ENCODE measurements around the gene IER5.
A peak's percentile ranks its signal among the peaks of the same experiment; 100 is the strongest.

IER5 gene

DNA sequence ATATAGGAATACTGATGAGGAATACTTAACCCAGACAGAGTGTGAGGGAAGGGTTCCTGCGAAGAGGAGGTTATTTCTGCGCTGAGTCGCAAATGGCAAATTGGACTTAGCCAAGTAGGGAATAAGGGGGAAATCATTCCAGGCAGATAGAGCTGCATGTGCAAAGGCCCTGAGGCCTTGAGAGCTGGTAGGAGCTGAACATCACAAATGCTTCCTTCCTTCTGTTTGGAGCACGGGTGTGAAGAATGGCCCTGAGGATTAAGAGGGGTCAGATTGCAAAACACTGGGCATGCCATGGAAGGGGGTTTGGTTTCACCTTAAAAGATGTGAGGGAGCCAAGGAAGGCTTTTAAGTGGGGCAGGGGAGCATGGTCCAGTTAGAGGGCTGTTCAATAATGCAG lies 12.4 kb downstream of the IER5 start:
- Histone ChIP-seq H3K27ac (no peak overlapping the region), H3K36me3 (no peaks in the 10 kb centered on the region), H3K9me3 (no peaks in the 10 kb centered on the region), H3K4me1 (ENCODE audit: control insufficient read depth in 1 of 2, insufficient read depth in 1 of 2, low read depth in 1 of 2, low read length in 1 of 2) (peaks cover 11 to 13% of the 10 kb centered on the region in 2 experiments), H3K4me3 (ENCODE audit: low read depth in 1 of 2, low read length in 1 of 2) (no peak overlapping the region), H3K27me3 (peaks cover 64% of the 10 kb centered on the region)
- TF ChIP-seq, protein P1, sequence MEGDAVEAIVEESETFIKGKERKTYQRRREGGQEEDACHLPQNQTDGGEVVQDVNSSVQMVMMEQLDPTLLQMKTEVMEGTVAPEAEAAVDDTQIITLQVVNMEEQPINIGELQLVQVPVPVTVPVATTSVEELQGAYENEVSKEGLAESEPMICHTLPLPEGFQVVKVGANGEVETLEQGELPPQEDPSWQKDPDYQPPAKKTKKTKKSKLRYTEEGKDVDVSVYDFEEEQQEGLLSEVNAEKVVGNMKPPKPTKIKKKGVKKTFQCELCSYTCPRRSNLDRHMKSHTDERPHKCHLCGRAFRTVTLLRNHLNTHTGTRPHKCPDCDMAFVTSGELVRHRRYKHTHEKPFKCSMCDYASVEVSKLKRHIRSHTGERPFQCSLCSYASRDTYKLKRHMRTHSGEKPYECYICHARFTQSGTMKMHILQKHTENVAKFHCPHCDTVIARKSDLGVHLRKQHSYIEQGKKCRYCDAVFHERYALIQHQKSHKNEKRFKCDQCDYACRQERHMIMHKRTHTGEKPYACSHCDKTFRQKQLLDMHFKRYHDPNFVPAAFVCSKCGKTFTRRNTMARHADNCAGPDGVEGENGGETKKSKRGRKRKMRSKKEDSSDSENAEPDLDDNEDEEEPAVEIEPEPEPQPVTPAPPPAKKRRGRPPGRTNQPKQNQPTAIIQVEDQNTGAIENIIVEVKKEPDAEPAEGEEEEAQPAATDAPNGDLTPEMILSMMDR (IDR thresholded peaks at IDR 0.05), result no peak

DNA sequence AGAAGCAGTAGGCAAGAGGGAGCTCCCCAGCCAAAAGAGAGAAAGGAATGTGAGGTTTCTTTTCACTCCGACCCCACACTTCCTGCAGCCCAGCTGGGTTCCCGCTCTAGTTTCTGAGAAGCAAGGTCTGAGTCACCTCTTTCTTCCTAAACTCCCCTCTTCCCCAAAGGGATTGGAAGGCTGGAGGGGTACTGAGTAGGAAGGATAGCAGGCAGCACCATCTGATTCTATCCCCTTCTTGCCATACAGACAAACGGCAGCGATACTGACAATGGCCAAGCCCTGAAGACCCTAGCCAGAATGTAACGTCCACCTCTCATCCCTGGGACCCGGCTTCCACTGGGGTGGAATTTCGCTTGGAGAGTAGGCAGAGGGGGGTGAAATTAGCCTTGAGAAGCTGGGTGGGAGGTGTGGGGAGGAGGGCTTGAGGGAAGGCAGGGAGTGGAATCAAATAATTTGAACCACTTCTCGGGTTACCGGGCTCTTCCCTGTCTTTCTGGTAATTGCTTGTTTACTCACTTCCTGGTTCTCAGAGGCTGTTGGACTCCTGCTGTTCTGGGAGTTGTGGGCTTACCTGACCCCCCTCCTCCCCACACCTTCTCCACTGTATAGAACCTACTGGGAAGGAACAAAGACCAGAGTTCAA lies 13.2 kb downstream of the IER5 start:
- Histone ChIP-seq H3K27ac (no peak overlapping the region), H3K4me3 (ENCODE audit: low read depth in 1 of 2, low read length in 1 of 2) (no peak overlapping the region), H3K27me3 (peaks cover 71% of the 10 kb centered on the region), H3K9me3 (no peaks in the 10 kb centered on the region), H3K4me1 (ENCODE audit: control insufficient read depth in 1 of 2, insufficient read depth in 1 of 2, low read depth in 1 of 2, low read length in 1 of 2) (peaks cover 11 to 15% of the 10 kb centered on the region in 2 experiments), H3K36me3 (no peaks in the 10 kb centered on the region)
- TF ChIP-seq, protein P1 (IDR thresholded peaks at IDR 0.05), result no peak

DNA sequence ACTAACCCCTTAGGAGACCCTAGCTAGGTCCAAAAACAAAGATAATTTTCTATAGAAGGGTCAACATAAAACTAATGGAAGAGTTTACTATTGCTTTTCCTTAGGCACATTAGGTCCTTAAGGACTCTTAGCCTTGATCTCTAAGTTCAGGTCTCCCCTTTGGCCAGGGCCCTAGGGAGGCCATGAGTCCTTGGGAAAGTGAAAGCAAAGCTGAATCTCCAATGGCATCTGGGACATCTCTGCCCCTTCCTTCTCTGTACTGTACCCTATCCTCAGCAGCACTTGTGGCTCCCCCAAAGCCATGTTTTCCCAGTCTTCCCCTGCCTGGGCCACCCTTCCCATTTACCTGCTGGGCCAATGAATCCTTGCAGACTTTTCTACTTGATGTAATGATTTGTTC lies 14.3 kb downstream of the IER5 start:
- no peak overlapping the region for H3K27ac ChIP-seq
- H3K27me3 ChIP-seq, result peaks cover 83% of the 10 kb centered on the region
- H3K9me3 ChIP-seq, result no peaks in the 10 kb centered on the region
- peaks cover 11 to 15% of the 10 kb centered on the region in 2 experiments for H3K4me1 ChIP-seq (ENCODE audit: control insufficient read depth in 1 of 2, insufficient read depth in 1 of 2, low read depth in 1 of 2, low read length in 1 of 2)
- H3K4me3 ChIP-seq (ENCODE audit: low read depth in 1 of 2, low read length in 1 of 2), result no peak overlapping the region
- TF ChIP-seq, protein P1 (IDR thresholded peaks at IDR 0.05), result no peak
- no peaks in the 10 kb centered on the region for H3K36me3 ChIP-seq

DNA sequence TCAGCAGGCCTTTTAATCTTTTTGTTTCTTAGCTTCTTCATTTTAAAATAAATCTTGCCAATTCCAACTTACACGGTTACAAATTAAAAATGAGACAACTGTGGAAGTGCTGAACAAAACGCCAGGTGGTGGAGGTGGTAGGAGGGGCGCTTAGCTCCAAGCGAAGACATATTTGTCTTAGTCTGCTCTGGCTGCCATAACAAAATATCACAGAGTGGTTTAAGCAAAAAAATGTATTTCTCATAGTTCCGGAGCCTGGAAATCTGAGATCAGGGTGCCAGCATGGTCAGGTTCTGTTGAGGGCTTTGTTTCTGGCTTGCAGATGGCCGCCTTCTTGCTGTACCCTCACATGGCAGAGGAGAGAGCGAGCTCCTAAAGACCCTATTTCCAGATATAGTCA lies 14.9 kb downstream of the IER5 start:
- Histone ChIP-seq H3K4me3 (ENCODE audit: low read depth in 1 of 2, low read length in 1 of 2) (no peak overlapping the region), H3K4me1 (ENCODE audit: control insufficient read depth in 1 of 2, insufficient read depth in 1 of 2, low read depth in 1 of 2, low read length in 1 of 2) (peaks cover 11 to 15% of the 10 kb centered on the region in 2 experiments)

DNA sequence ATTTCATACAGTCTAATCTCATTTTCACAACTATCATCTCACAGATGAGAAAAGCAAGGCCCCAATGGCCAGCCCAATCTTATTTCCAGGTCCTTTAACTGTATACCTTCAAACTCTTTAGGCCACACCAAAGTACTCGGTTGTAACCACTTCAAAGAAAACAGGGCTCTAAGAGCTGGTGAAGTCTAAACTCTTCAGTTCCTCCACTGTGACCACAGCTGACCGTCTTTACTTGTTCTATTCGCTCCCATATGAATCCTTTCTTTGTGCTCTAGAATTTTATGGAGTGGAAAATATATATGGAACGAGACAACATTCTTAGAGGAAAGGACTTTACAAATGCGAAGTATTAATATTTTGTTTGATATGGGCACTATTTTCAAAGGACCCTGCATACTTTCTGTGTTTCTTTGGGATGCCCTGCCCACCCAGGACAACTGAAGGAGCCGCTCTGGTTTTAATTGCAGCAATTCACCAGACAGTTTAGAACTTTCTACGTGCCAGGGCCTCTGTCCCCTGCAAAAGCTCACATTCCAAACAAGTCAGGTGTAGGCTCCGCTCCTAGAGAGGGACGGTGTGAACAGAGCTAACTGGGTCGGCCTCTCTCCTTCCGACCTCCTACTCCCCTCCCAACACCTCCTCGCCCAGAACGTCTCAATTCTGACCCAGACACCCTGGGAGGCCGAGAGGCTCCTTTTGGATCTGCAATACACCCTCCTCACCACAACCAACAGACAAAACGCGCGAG lies 15.7 kb downstream of the IER5 start:
- Histone ChIP-seq H3K36me3 (no peaks in the 10 kb centered on the region), H3K9me3 (no peaks in the 10 kb centered on the region), H3K4me3 (ENCODE audit: low read depth in 1 of 2, low read length in 1 of 2) (peak overlapping the region; percentile 73 to 91), H3K4me1 (ENCODE audit: control insufficient read depth in 1 of 2, insufficient read depth in 1 of 2, low read depth in 1 of 2, low read length in 1 of 2) (peaks cover 11 to 15% of the 10 kb centered on the region in 2 experiments), H3K27ac (peak overlapping the region; percentile 75), H3K27me3 (peaks cover 87% of the 10 kb centered on the region)
- TF ChIP-seq, protein P1 (IDR thresholded peaks at IDR 0.05), result no peak

More for the DNA sequence above, 14.9 kb downstream of the IER5 start:
- Histone ChIP-seq H3K36me3 (no peaks in the 10 kb centered on the region), H3K27ac (no peak overlapping the region), H3K27me3 (peaks cover 87% of the 10 kb centered on the region), H3K9me3 (no peaks in the 10 kb centered on the region)
- TF ChIP-seq, protein P1 (IDR thresholded peaks at IDR 0.05), result no peak

All from neutrophil (primary cell).